C4-2B (cell line): ENCODE measurements around the gene WWOX.

Experiments
- H3K27ac ChIP-seq: fragments of 450-650 bp; 2 replicates; pipeline ENCODE4 v1.5.1; 2017
- ZFX ChIP-seq: fragments of 450-650 bp; IDR thresholded peaks from 2 replicates; pipeline ENCODE4 v1.6.1; 2017
- TF ChIP-seq, protein P1 (sequence below): fragments of 450-650 bp; conservative IDR thresholded peaks from 2 replicates; pipeline ENCODE4 v1.5.1; 2017; ENCODE audit warnings: mild to moderate bottlenecking

Gene WWOX

DNA sequence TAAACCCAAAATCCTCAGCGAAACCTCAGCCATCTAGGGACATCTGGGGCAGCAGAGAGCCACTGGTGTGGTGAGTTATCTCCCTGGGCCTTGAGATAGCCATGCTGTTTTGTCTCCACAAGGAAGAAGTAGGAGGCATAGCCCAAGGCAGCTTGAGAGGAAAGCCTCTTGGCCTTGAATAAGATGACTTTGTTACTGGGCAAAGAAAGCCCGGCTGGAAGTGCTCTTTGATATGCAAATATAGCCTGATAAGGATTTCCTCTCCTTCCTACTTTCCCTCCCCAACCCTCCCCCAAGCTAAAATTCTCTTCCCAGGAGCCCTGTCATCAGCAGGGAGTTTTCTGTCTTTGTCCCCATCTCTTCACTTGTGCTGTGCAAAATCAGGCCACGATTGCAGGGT, 806.7 kb downstream of the WWOX start:
- H3K27ac ChIP-seq, result no peak overlapping the region
- TF ChIP-seq, protein P1, sequence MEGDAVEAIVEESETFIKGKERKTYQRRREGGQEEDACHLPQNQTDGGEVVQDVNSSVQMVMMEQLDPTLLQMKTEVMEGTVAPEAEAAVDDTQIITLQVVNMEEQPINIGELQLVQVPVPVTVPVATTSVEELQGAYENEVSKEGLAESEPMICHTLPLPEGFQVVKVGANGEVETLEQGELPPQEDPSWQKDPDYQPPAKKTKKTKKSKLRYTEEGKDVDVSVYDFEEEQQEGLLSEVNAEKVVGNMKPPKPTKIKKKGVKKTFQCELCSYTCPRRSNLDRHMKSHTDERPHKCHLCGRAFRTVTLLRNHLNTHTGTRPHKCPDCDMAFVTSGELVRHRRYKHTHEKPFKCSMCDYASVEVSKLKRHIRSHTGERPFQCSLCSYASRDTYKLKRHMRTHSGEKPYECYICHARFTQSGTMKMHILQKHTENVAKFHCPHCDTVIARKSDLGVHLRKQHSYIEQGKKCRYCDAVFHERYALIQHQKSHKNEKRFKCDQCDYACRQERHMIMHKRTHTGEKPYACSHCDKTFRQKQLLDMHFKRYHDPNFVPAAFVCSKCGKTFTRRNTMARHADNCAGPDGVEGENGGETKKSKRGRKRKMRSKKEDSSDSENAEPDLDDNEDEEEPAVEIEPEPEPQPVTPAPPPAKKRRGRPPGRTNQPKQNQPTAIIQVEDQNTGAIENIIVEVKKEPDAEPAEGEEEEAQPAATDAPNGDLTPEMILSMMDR, result no peak
- no peak for TF ChIP-seq ZFX

DNA sequence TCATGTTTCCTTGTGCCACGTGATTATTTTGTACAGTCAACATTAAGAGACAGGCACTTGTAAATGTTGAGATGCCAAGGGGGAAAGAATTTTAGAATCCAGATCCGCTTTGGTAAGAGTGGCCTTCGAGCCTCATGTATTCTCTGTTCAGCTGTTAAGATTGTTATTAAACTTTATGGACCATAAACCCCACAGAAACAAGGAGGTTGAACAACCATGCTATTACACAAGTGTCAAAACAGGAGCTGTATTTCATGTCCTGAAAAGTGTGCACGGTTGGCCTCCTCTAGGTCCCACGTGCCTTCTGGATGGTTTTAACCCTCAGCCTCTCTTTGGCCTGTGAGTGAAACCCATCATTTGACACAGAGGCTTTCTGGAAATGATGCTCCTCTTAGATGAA, 809.8 kb downstream of the WWOX start:
- H3K27ac ChIP-seq, result no peak overlapping the region
- TF ChIP-seq, protein P1, result no peak
- TF ChIP-seq ZFX, result no peak

DNA sequence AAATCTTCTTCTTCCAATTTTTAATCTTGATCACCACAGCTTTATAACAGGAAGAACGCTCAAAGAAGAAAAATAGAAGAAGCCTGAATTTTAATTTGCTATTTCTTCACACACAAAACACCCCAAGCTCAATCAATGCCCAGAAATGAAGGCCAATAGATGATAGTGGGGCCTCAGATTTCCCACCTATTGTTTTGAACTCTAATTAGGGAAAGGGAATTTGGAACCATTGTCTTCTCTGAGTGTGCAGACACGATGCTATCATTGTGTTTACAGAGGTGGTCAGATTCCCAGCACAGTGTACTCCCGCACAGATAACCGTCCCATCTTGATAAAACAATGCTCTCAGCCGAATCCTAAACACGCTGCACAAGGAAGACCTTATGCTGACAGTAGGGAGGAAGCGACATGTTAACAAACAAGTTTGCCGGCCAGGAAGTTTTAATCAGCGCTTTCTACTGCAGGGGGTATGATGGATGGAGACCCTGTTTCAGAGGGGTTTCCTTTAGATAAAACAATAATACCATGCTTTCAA, 816.4 kb downstream of the WWOX start:
- TF ChIP-seq, protein P1, result no peak
- no peak for TF ChIP-seq ZFX
- no peak overlapping the region for H3K27ac ChIP-seq

DNA sequence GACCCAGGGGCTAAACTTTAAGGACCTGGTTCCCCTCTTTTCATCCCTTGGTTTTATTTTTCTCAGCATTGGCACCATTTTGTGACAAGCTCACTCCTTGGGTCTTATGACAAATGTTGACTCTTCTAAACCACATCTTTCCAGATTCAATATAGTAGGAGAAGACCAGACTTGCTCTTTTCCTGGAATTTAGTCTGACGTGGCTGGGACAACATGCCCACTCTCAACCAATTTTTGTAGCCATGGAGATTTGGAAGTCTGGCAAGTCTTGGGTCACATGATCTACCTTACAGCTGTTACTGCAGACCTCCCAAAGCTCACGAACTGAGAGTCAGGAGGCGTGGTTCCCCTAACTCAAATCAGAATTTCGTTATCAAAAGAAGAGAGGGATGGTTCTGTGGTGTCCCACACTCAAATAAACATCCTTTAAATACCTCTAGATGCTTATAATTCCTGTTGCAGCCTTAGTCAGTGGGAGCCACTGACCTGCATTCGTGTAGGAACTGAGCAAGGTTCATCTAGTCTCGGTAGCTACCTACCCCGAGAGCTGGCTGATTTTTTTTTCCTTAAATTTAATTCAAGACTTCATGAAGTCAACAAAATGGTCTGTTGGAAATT, 817.6 kb downstream of the WWOX start:
- H3K27ac ChIP-seq, result no peak overlapping the region
- TF ChIP-seq, protein P1, result no peak

DNA sequence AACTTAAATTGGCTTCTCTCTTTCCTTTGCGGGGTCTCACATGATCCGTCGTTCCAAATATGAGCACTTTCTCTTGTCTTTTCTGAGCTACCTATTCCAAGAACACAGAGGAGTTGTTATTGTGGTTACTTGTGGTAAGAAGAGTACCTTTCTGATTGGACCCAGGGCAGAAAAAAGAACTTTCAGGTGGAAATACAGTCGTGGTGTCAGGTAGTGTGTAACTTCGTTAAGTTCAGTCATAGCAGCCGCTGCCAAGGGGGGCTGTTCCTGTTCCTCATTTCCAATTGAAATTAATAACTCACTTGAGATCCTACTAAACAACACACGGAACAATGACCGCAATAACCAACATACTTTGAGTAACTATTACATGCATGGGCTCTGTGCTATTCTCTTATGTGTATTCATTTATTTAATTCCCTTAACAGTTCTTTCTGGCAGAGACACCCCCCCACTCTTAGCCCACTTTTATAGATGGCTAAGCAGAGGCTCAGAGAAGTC, 819.4 kb downstream of the WWOX start:
- no peak overlapping the region for H3K27ac ChIP-seq
- TF ChIP-seq, protein P1, result no peak
- TF ChIP-seq ZFX, result no peak

DNA sequence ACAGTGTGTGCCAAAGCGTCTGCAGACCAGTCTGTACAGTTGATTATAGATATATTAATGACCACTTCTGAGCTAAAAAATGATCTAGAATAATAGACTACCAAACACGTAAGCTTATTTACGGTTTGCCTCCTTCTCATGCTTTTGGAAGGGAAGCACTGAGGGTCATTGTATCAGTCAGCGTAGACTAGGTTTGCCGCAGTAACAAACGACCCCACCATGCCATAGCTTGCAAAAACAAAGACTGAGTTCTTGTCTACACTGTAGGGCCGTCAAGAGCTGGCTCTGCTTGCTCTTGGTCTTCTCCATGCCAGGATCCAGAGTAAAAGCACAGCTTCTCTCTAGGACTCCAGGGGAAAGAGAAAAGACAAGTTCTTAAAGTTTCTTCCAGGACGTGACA, 820.4 kb downstream of the WWOX start:
- H3K27ac ChIP-seq, result no peak overlapping the region
- TF ChIP-seq, protein P1, result no peak
- no peak for TF ChIP-seq ZFX

DNA sequence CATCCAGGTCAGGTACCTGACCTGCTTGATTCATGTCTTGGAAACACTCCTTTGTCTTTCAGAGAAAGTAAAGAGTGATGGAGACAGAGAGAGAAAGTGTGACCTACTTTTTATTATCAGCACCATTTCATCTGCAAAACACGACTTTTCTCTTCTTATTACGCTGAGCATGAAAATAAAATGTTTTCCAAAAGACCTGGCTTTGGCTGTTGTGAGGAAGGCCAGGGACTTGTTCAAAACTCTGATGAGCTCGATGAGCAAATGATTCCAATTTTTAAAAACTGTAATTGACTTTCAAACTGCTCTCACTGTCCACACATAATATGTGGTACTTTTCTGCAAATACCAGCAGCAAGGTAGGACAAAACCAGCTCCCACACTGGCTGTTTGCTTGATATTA, 821.2 kb downstream of the WWOX start:
- TF ChIP-seq ZFX, result no peak
- TF ChIP-seq, protein P1, result no peak

More for the DNA sequence above, 821.2 kb downstream of the WWOX start:
- H3K27ac ChIP-seq, result no peak overlapping the region
